Uterus (tissue), 2 donors: ENCODE results near the gene FUT1.

Source experiments
- CTCF ChIP-seq, 4 experiments: fragments of 200-600 bp in 2 of 4; fragments of 450-650 bp in 2 of 4; sonication (generic) in 2 of 4; IDR thresholded peaks; one replicate each; pipeline ENCODE4 v1.5.1; 2016 to 2019; ENCODE audit warnings: antibody characterized with exemption in 4 of 4, mild to moderate bottlenecking in 2 of 4, moderate library complexity in 1 of 4
- POLR2A ChIP-seq, 2 donors: fragments of 450-650 bp; IDR thresholded peaks; one replicate each; pipeline ENCODE4 v1.6.1; 2016; ENCODE audit warnings: antibody characterized with exemption in 2 of 2, mild to moderate bottlenecking in 1 of 2, moderate library complexity in 1 of 2

- TF ChIP-seq CTCF (IDR thresholded peaks at IDR 0.05) (no peak), POLR2A (IDR thresholded peaks at IDR 0.05) (no peak)
These were observed 44.0 kb upstream of the FUT1 start for GRCh38 chr19:48796298-48797083.
